ENCODE measurements around the gene RBSN.

RBSN gene

DNA sequence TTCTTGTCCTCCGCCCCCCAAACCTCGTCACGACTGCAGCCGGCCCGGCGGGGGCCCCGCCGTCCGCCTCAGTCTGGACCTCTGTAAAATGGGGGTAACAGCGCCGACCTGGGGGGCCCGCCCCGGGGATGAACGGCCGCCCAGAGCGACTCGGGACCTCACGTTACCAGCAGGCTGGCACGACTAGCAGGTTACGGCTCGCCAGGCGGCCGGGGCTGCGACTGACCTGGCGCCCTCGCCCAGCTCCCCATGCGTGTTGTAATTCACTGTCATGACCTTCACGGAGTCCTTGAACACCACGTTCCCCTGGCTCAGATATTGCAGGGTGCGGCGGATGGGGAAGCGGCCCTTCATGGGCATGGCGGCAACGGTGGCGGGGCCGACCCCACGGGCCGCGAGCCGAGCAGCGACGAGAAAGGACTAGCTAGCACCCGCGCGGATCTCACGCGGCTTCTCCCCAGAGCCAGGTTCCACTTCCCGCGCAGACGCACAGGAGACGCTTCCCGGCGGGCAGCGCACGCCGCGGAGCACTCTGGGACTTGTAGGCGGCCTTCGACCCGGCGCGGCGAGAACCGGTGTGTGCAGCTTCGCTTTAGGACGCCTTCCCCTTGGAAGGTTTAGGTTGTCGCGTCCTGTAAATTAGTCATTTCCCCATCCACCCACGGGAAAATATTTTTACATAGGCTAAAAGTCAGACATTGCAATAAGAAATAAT lies 34.0 kb downstream of the RBSN start, which contains the start of gene MRPS25:
TSS of gene MRPS25 (minus strand) at position 481 of the 715 bp plus-strand sequence. CDS start at position 360, 121 bp downstream.
- peak within 1 kb of the TSS; percentile 90 to 99 for H3K4me3 ChIP-seq
- peaks cover 0 to 19% (median 10%) of the 10 kb centered on the region in 4 donors for H3K4me1 ChIP-seq
- intact Hi-C loops (cut with DNase I; ENCODE audit: low total_unique reads) = no loop called here
- no peaks in the 10 kb centered on the region for H3K9me3 ChIP-seq
- no peaks in the 10 kb centered on the region for H3K27me3 ChIP-seq
- TF ChIP-seq, protein P1, sequence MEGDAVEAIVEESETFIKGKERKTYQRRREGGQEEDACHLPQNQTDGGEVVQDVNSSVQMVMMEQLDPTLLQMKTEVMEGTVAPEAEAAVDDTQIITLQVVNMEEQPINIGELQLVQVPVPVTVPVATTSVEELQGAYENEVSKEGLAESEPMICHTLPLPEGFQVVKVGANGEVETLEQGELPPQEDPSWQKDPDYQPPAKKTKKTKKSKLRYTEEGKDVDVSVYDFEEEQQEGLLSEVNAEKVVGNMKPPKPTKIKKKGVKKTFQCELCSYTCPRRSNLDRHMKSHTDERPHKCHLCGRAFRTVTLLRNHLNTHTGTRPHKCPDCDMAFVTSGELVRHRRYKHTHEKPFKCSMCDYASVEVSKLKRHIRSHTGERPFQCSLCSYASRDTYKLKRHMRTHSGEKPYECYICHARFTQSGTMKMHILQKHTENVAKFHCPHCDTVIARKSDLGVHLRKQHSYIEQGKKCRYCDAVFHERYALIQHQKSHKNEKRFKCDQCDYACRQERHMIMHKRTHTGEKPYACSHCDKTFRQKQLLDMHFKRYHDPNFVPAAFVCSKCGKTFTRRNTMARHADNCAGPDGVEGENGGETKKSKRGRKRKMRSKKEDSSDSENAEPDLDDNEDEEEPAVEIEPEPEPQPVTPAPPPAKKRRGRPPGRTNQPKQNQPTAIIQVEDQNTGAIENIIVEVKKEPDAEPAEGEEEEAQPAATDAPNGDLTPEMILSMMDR (IDR thresholded peaks at IDR 0.05) = no peak
- peaks cover 0 to 8% (median 0%) of the 10 kb centered on the region in 3 donors for H3K36me3 ChIP-seq
- DNase-seq = peak; percentile 91 to 94
- peak within 1 kb of the TSS; percentile 81 to 91 for H3K27ac ChIP-seq

DNA sequence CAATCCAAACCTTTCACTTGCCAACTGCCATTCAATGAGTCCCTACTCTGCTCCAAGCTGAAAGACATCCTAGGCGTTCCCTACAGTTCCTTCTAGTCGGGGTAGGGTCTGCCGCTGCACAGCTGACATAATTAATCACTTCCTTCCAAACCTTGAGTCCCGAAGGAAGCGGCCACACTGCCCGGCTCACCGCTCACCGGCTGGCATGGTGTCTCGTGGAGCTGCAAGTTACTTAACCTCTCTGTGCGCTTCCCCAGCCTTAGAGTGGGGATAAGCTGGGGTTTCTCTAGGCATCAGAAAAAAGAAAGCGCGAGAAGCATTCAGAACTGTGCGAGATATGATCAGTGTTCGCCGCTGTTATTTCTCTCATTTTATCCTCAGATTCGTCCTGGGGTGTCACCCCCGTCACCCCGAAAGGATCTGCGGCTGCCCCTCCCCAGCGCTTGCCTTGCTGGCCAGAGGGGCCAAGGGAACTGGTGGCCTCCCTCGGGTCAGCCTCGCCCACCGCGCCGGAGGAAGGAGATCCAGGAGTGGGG lies 34.6 kb downstream of the RBSN start:
- Histone ChIP-seq H3K36me3 (peaks cover 0 to 10% (median 0%) of the 10 kb centered on the region in 3 donors), H3K4me1 (peaks cover 0 to 19% (median 10%) of the 10 kb centered on the region in 4 donors), H3K27ac (peak overlapping the region; percentile 81 to 91), H3K4me3 (peak overlapping the region; percentile 90 to 99), H3K27me3 (no peaks in the 10 kb centered on the region), H3K9me3 (no peaks in the 10 kb centered on the region)
- TF ChIP-seq, protein P1 (IDR thresholded peaks at IDR 0.05) = no peak
- intact Hi-C loops (cut with DNase I; ENCODE audit: low total_unique reads) = no loop called here
- DNase-seq = peak in 1 of 2 donors; percentile 38

DNA sequence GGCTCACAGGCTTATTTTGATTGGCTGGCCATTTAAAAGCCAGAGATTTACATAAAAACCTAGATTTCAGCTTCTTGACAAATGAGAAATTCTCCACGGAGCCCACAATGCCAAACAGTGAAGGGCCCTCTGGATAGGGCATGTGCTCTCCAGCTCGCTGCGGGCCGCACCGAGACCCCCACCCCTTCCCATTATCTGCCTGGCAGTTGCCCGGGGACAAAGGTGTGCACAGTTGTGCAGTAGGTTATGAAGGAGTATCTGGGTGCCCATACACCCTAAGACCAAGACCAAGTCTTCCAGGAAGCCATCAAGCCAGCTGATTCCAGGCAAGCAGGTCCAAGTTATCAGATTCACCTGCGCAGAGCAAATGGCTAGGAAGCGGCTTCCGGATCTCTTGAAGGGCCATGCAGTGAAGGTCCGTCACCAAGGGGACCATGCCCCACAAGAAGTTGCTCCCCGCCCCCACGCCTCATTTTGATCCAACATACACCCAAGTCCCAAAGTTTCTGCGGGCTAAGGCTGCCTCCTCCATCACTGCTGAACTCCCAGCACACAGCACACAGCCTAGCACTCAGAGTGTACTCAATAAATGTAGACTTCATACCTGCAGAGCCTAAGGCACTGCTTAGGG lies 35.2 kb downstream of the RBSN start:
- intact Hi-C loops (cut with DNase I; ENCODE audit: low total_unique reads) = no loop called here
- DNase-seq = no peak
- peak overlapping the region in 1 of 2 donors; percentile 91 for H3K27ac ChIP-seq

DNA sequence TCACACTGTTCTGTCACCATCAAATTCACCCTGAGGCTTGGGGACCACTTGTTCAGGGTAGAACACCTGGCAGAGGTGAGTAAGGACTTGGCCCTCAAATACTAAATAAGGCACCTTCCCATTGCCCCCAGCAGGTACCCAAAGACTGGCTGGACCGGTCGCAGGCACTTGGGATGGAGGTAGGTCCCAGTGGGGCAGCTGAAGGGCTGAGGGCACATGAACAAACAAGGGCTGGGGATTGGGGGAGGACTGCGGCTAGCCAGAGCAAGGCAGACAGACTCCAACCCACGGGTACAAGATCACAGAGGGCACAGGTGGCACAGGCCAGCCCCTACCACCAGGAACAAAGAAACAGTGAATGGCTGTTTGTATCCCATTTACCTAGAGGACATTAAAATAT lies 35.7 kb downstream of the RBSN start:
- no peak overlapping the region for H3K4me3 ChIP-seq
- H3K27ac ChIP-seq = no peak overlapping the region
- H3K4me1 ChIP-seq = peaks cover 0 to 19% (median 10%) of the 10 kb centered on the region in 4 donors
- peaks cover 0 to 13% (median 10%) of the 10 kb centered on the region in 3 donors for H3K36me3 ChIP-seq
- no peaks in the 10 kb centered on the region for H3K27me3 ChIP-seq
- DNase-seq = no peak
- no peaks in the 10 kb centered on the region for H3K9me3 ChIP-seq
- TF ChIP-seq, protein P1 (IDR thresholded peaks at IDR 0.05) = no peak
- intact Hi-C loops (cut with DNase I; ENCODE audit: low total_unique reads) = no loop called here

More for the DNA sequence above, 35.2 kb downstream of the RBSN start:
- H3K36me3 ChIP-seq = peaks cover 0 to 13% (median 5%) of the 10 kb centered on the region in 3 donors
- H3K4me3 ChIP-seq = peak overlapping the region; percentile 90 to 99
- H3K9me3 ChIP-seq = no peaks in the 10 kb centered on the region
- H3K4me1 ChIP-seq = peaks cover 0 to 19% (median 10%) of the 10 kb centered on the region in 4 donors
- H3K27me3 ChIP-seq = no peaks in the 10 kb centered on the region
- TF ChIP-seq, protein P1 (IDR thresholded peaks at IDR 0.05) = no peak

DNA sequence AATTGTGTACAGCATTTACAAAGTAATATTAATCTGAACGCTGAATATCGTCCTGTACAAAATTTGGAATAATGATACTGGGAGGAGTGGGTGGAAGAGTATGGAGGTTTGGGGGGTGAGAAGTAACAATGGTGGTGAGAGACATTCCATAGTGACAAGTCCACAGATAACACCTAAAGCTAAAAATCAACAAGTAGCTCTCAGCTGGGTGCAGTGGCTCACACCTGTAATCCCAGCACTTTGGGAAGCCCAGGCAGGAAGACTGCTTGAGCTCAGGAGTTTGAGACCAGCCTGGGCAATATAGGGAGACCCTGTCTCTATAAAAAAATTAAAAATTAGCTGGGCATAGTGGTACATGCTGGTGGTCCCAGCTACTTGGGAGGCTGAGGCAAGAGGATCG lies 38.9 kb downstream of the RBSN start:
- TF ChIP-seq, protein P1 (IDR thresholded peaks at IDR 0.05) = no peak
- H3K36me3 ChIP-seq = peaks cover 4 to 33% (median 21%) of the 10 kb centered on the region in 3 donors
- peaks cover 0 to 16% (median 9%) of the 10 kb centered on the region in 4 donors for H3K4me1 ChIP-seq
- H3K27me3 ChIP-seq = no peaks in the 10 kb centered on the region
- H3K9me3 ChIP-seq = no peaks in the 10 kb centered on the region
- intact Hi-C loops (cut with DNase I; ENCODE audit: low total_unique reads) = no loop called here
- no peak overlapping the region for H3K4me3 ChIP-seq
- no peak overlapping the region for H3K27ac ChIP-seq
- DNase-seq = no peak
